Common myeloid progenitor, CD34-positive (primary cell): Measurements from ENCODE around the gene BMP6. TPM values are rescaled to one million over a fixed set of nuclear protein-coding genes. Genes with fewer than 3 reads are reported as not detected.

Source experiments
- CTCF ChIA-PET: fragments of 350-600 bp; sonication (Branson Sonifier 250); formaldehyde crosslinking; loops from one replicate; lab custom pipeline; 2021; ENCODE audit warnings: antibody characterized with exemption; lab: Charles Lee
- POLR2A ChIA-PET: fragments of 350-600 bp; sonication (Branson Sonifier 250); formaldehyde crosslinking; loops from one replicate; lab custom pipeline; 2021; ENCODE audit warnings: antibody characterized with exemption; lab: Charles Lee
- DNase-seq, 3 donors: peaks; one replicate each; pipeline versions ENCODE4 v3.0.0 to v3.0.0-alpha.2; 2013
- H3K27ac ChIP-seq, 2 experiments: 1 replicate in 1 of 2; 2 replicates in 1 of 2; pipeline ENCODE4 v1.7.0; 2013; ENCODE audit warnings: inconsistent platforms in 2 of 2, low read length in 2 of 2, mild to moderate bottlenecking in 2 of 2, low read depth in 1 of 2, moderate library complexity in 1 of 2; ENCODE audit not compliant: severe bottlenecking in 2 of 2, insufficient read depth in 1 of 2, poor library complexity in 1 of 2
- H3K27me3 ChIP-seq, 5 experiments: replicated peaks in 2 of 5; 1 replicate in 3 of 5; 2 replicates in 2 of 5; pipeline versions ENCODE4 v1.6.1 to v1.7.0; 2013; ENCODE audit warnings: low read length in 4 of 5, mild to moderate bottlenecking in 2 of 5, moderate library complexity in 2 of 5, inconsistent platforms in 1 of 5; ENCODE audit not compliant: insufficient read depth in 5 of 5, control insufficient read depth in 4 of 5
- H3K36me3 ChIP-seq, 4 experiments: 1 replicate in 2 of 4; 2 replicates in 2 of 4; pipeline versions ENCODE4 v1.6.1 to v1.7.0; 2013; ENCODE audit warnings: low read length in 3 of 4, control low read depth in 1 of 4, mild to moderate bottlenecking in 1 of 4; ENCODE audit not compliant: control insufficient read depth in 4 of 4, insufficient read depth in 4 of 4
- H3K4me1 ChIP-seq, 4 experiments: 1 replicate in 3 of 4; 2 replicates in 1 of 4; pipeline versions ENCODE4 v1.6.1 to v1.7.1; 2013; ENCODE audit warnings: low read length in 3 of 4, mild to moderate bottlenecking in 3 of 4, control low read depth in 1 of 4, inconsistent platforms in 1 of 4, moderate library complexity in 1 of 4; ENCODE audit not compliant: control insufficient read depth in 4 of 4, insufficient read depth in 4 of 4; ENCODE audit errors: control extremely low read depth in 1 of 4
- H3K4me3 ChIP-seq, 7 experiments: 1 replicate in 4 of 7; 2 replicates in 3 of 7; pipeline versions ENCODE4 v1.5.1 to v1.7.0; 2013; ENCODE audit warnings: mild to moderate bottlenecking in 7 of 7, low read length in 6 of 7, moderate library complexity in 6 of 7, inconsistent platforms in 2 of 7, low read depth in 2 of 7, control low read depth in 1 of 7; ENCODE audit not compliant: insufficient read depth in 4 of 7, control insufficient read depth in 1 of 7; ENCODE audit errors: extremely low read depth in 1 of 7
- H3K9me3 ChIP-seq, 5 experiments: 1 replicate in 4 of 5; 2 replicates in 1 of 5; pipeline versions ENCODE4 v1.6.1 to v1.7.1; 2013; ENCODE audit warnings: low read length in 4 of 5, mild to moderate bottlenecking in 2 of 5, inconsistent platforms in 1 of 5, low read depth in 1 of 5, moderate library complexity in 1 of 5; ENCODE audit not compliant: control insufficient read depth in 4 of 5, insufficient read depth in 2 of 5; ENCODE audit errors: control extremely low read depth in 1 of 5
- WGBS: methylation state at CpG from one replicate; pipeline ENCODE4 v1.1.5; 2013; ENCODE audit not compliant: insufficient coverage; 5-methylcytosine and 5-hydroxymethylcytosine counted together
- polyA plus RNA-seq: library from polyadenylated mRNA; unstranded; fragments of 120-200 nt; gene quantifications from one replicate; pipeline ENCODE4 v1.2.1, GENCODE V29; 2013

BMP6 gene
- polyA plus RNA-seq, result 3.5 TPM

GRCh38 chr6:7725849-7726415 is at the start of gene BMP6:
BMP6 (plus strand) TSS chr6:7726099; CDS start chr6:7726956, 857 bp downstream.
- Histone ChIP-seq H3K36me3 (no peaks in the 10 kb centered on the region), H3K4me1 (peaks cover 8 to 57% (median 53%) of the 10 kb centered on the region in 4 experiments), H3K4me3 (peak within 1 kb of the TSS; percentile 44 to 80 (median 67)), H3K27ac (no peak within 1 kb of the TSS), H3K27me3 (peaks cover 8 to 55% (median 17%) of the 10 kb centered on the region in 5 experiments), H3K9me3 (no peaks in the 10 kb centered on the region)
- CTCF ChIA-PET, result interaction anchor here (0.5 to 2.0 kb wide), 7 partner anchors 21 to 279 kb away, joined by 3 to 8 read pairs (median 4); no protein-coding TSS in a partner anchor
- POLR2A ChIA-PET, result no interaction called here
- DNase-seq, result peak; percentile 80 to 82 (median 81)
- WGBS, result 0% methylated on average over 62 of the region's 69 CpGs

- H3K9me3 ChIP-seq, result no peaks in the 10 kb centered on the region
- ChIA-PET CTCF (no interaction called here), POLR2A (no interaction called here)
- H3K27me3 ChIP-seq, result no peaks in the 10 kb centered on the region
- H3K4me3 ChIP-seq, result no peak overlapping the region
- H3K4me1 ChIP-seq, result peaks cover 0 to 11% (median 4%) of the 10 kb centered on the region in 4 experiments
- H3K36me3 ChIP-seq, result no peaks in the 10 kb centered on the region
- 100% methylated on average over 3 of the region's 5 CpGs for WGBS
- H3K27ac ChIP-seq, result no peak overlapping the region
- DNase-seq, result no peak
These were observed 48.7 kb upstream of the BMP6 start for GRCh38 chr6:7677229-7677628.

GRCh38 chr6:7680393-7681075 is 45.4 kb upstream of the BMP6 start:
- ChIA-PET POLR2A (no interaction called here), CTCF (interaction anchor here (1.0 kb wide), 1 partner anchor 13 kb away, joined by 3 read pairs; no protein-coding TSS in a partner anchor)
- DNase-seq, result no peak
- H3K9me3 ChIP-seq, result no peaks in the 10 kb centered on the region
- H3K36me3 ChIP-seq, result no peaks in the 10 kb centered on the region
- H3K4me1 ChIP-seq, result no peaks in the 10 kb centered on the region
- no peak overlapping the region for H3K27ac ChIP-seq
- no peak overlapping the region for H3K4me3 ChIP-seq
- WGBS, result 95% methylated on average over 9 of the region's 12 CpGs
- no peaks in the 10 kb centered on the region for H3K27me3 ChIP-seq

GRCh38 chr6:7681449-7681848 is 44.5 kb upstream of the BMP6 start:
- H3K27me3 ChIP-seq, result no peaks in the 10 kb centered on the region
- H3K9me3 ChIP-seq, result no peaks in the 10 kb centered on the region
- DNase-seq, result no peak
- no peak overlapping the region for H3K27ac ChIP-seq
- no peaks in the 10 kb centered on the region for H3K36me3 ChIP-seq
- WGBS, result no CpG with 5 or more reads among the region's 4 CpGs
- ChIA-PET CTCF (interaction anchor here (1.0 kb wide), 1 partner anchor 10 kb away, joined by 4 read pairs; no protein-coding TSS in a partner anchor), POLR2A (no interaction called here)
- H3K4me1 ChIP-seq, result no peaks in the 10 kb centered on the region
- no peak overlapping the region for H3K4me3 ChIP-seq

DNA sequence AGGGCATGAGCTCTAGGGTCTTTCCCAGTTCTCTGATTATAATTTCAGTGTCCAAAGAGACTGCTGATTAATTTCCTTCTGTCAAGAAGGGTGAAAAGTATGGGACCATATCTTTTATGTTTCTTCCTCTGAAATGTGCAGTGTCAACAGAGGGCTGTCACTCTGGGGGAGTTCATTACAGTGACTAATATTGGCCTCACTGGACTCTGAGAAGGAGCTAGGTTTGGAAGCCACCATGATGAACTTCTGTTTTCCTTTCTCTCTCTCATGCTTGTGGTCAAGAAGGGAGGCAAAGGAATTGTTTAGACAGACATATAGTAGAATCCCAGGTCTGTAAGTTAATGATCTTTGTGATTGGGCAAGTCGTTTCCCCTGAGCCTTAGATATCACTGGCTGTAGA is 41.8 kb upstream of the BMP6 start:
- no peaks in the 10 kb centered on the region for H3K4me1 ChIP-seq
- no peaks in the 10 kb centered on the region for H3K27me3 ChIP-seq
- ChIA-PET POLR2A (no interaction called here), CTCF (interaction anchor here (1.5 kb wide), 1 partner anchor 12 kb away, joined by 3 read pairs; no protein-coding TSS in a partner anchor)
- no peaks in the 10 kb centered on the region for H3K9me3 ChIP-seq
- no peaks in the 10 kb centered on the region for H3K36me3 ChIP-seq
- H3K4me3 ChIP-seq, result no peak overlapping the region
- no peak overlapping the region for H3K27ac ChIP-seq
- WGBS, result 100% methylated on average over 1 of the region's 1 CpG
- no peak for DNase-seq

DNA sequence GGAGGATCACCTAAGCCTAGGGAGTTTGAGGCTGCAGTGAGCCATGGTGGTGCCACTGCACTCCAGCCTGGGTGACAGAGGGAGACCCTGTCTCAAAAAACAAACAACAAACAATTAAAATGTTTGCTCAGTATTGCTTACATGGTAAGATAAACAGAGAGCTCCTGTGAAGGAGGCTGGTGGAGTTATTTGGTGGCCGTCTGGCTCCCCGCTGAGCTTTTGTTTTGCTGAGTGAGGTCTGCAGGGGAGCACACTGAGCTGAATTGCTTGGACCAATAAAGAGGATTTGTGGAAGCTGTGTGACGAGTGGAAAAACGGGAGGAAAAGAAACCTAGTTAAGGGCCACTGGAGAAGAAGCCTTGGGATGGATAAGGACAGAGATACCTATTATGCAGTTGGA is 41.1 kb upstream of the BMP6 start:
- H3K27ac ChIP-seq, result no peak overlapping the region
- no peaks in the 10 kb centered on the region for H3K36me3 ChIP-seq
- no peaks in the 10 kb centered on the region for H3K4me1 ChIP-seq
- H3K27me3 ChIP-seq, result no peaks in the 10 kb centered on the region
- ChIA-PET CTCF (interaction anchor here (1.2 to 1.5 kb wide), 2 partner anchors 11 to 37 kb away, joined by 3 read pairs; no protein-coding TSS in a partner anchor), POLR2A (no interaction called here)
- WGBS, result 98% methylated on average over 4 of the region's 4 CpGs
- no peaks in the 10 kb centered on the region for H3K9me3 ChIP-seq
- DNase-seq, result no peak
- H3K4me3 ChIP-seq, result no peak overlapping the region

- WGBS, result no CpG with 5 or more reads among the region's 1 CpG
These were observed 40.6 kb upstream of the BMP6 start for GRCh38 chr6:7685276-7685675.

More at GRCh38 chr6:7685276-7685675, 40.6 kb upstream of the BMP6 start:
- no peak overlapping the region for H3K4me3 ChIP-seq
- no peaks in the 10 kb centered on the region for H3K4me1 ChIP-seq
- no peaks in the 10 kb centered on the region for H3K27me3 ChIP-seq
- no peaks in the 10 kb centered on the region for H3K36me3 ChIP-seq
- DNase-seq, result no peak
- POLR2A ChIA-PET, result no interaction called here
- CTCF ChIA-PET, result interaction anchor here (1.2 kb wide), 1 partner anchor 36 kb away, joined by 3 read pairs; no protein-coding TSS in a partner anchor
- no peaks in the 10 kb centered on the region for H3K9me3 ChIP-seq
- H3K27ac ChIP-seq, result no peak overlapping the region
